ENCODE data around the gene TLR9. TPM values are rescaled to one million over a fixed set of nuclear protein-coding genes. Genes with fewer than 3 reads are reported as not detected.

TLR9 gene
- total RNA-seq, 1 donor from 2014 or later = not detected

DNA sequence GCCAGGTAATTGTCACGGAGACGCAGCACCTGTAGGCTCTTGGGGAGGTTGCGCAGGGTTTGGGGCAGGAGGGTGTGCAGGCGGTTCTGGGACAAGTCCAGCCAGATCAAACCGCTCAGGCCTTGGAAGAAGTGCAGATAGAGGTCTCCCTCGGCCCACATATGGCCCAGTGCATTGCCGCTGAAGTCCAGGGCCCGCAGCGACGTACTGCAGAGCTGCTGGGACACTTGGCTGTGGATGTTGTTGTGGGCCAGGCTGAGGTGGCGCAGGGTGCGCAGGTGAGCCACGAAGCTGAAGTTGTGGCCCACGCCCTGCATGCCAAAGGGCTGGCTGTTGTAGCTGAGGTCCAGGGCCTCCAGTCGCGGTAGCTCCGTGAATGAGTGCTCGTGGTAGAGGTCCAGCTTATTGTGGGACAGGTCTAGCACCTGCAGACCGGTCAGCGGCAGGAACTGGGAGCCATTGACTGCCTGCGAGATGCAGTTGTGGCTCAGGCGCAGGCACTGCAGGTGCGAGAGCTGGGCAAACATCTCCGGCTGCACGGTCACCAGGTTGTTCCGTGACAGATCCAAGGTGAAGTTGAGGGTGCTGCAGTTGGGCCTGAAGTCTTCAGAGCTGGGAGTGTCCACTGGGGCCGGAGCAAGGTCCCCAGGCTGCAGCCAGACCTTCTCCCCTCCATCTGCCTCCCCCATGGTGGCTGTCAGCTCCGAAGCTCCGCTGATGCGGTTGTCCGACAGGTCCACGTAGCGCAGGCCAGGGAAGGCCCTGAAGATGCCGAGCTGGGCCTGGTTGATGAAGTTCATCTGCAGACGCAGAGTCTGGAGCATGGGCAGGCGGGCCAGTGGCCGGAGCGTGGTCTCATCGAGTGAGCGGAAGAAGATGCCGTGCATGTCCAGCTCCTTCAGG is 2.9 kb downstream of the TLR9 start:
- Histone ChIP-seq H3K4me3 (ENCODE audit: low read depth, low read length) (no peak overlapping the region), H3K27me3 (ENCODE audit: control insufficient read depth, insufficient read depth, low read length) (no peaks in the 10 kb centered on the region), H3K36me3 (ENCODE audit: control insufficient read depth, insufficient read depth, low read length) (no peaks in the 10 kb centered on the region)
- DNase-seq (ENCODE audit: low read depth) = no peak
- TF ChIP-seq, protein P1, sequence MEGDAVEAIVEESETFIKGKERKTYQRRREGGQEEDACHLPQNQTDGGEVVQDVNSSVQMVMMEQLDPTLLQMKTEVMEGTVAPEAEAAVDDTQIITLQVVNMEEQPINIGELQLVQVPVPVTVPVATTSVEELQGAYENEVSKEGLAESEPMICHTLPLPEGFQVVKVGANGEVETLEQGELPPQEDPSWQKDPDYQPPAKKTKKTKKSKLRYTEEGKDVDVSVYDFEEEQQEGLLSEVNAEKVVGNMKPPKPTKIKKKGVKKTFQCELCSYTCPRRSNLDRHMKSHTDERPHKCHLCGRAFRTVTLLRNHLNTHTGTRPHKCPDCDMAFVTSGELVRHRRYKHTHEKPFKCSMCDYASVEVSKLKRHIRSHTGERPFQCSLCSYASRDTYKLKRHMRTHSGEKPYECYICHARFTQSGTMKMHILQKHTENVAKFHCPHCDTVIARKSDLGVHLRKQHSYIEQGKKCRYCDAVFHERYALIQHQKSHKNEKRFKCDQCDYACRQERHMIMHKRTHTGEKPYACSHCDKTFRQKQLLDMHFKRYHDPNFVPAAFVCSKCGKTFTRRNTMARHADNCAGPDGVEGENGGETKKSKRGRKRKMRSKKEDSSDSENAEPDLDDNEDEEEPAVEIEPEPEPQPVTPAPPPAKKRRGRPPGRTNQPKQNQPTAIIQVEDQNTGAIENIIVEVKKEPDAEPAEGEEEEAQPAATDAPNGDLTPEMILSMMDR (IDR thresholded peaks at IDR 0.05; ENCODE audit: insufficient read depth, low read length, severe bottlenecking) = no peak
- FAIRE-seq = no peak

DNA sequence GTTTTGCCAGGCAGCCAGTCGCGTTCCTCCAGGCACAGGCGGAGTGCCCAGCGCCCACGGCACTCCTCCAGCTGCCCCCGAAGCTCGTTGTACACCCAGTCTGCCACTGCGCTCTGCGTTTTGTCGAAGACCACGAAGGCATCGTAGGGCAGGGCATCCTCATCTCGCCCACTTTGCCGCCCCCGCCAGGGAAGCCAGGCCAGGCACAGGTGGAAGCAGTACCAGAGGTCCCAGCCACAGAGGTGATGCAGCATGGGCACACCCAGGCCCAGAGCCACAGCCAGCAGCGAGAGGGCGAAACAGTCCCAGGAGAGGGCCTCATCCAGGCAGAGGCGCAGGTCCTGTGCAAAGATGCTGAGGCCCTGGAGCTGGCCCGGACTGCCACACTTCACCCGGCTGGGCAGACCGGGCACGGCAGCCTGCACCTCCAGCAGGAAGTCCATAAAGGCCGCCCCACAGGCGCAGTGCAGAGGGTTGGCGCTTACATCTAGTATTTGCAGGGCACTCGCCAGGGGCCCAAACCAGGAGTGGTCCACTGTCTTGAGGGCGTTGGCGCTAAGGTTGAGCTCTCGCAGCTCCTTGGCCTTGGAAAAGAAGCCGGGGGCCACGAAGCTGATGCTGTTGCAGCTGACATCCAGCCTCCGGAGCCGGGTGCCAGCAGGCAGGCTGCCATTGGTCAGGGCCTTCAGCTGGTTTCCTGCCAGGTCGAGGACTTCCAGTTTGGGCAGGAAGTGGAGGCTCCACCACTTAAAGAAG is 3.7 kb downstream of the TLR9 start:
- Histone ChIP-seq H3K36me3 (ENCODE audit: control insufficient read depth, insufficient read depth, low read length) (no peaks in the 10 kb centered on the region), H3K27me3 (ENCODE audit: control insufficient read depth, insufficient read depth, low read length) (no peaks in the 10 kb centered on the region), H3K4me3 (ENCODE audit: low read depth, low read length) (no peak overlapping the region)
- TF ChIP-seq, protein P1 (IDR thresholded peaks at IDR 0.05; ENCODE audit: insufficient read depth, low read length, severe bottlenecking) = no peak
- FAIRE-seq (no peak), DNase-seq (ENCODE audit: low read depth) (no peak)

DNA sequence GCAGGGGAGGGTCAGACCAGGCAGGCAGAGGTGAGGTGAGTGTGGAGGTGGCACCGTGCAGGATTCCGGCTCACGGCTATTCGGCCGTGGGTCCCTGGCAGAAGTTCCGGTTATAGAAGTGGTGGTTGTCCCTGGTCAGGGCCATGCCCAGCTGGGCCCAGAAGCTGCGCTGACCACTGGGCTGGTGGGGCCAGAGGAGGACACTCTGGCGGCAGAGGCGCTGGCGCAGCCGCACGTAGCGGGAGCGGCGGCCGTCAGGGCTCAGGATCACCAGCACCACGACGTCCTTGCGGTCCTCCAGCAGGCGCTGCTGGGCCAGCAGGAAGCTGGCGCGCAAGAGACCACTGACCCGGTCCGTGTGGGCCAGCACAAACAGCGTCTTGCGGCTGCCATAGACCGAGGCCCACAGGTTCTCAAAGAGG is 4.3 kb downstream of the TLR9 start:
- Histone ChIP-seq H3K27me3 (ENCODE audit: control insufficient read depth, insufficient read depth, low read length) (no peaks in the 10 kb centered on the region), H3K36me3 (ENCODE audit: control insufficient read depth, insufficient read depth, low read length) (no peaks in the 10 kb centered on the region), H3K4me3 (ENCODE audit: low read depth, low read length) (no peak overlapping the region)
- no peak for FAIRE-seq
- DNase-seq (ENCODE audit: low read depth) = no peak
- TF ChIP-seq, protein P1 (IDR thresholded peaks at IDR 0.05; ENCODE audit: insufficient read depth, low read length, severe bottlenecking) = no peak

DNA sequence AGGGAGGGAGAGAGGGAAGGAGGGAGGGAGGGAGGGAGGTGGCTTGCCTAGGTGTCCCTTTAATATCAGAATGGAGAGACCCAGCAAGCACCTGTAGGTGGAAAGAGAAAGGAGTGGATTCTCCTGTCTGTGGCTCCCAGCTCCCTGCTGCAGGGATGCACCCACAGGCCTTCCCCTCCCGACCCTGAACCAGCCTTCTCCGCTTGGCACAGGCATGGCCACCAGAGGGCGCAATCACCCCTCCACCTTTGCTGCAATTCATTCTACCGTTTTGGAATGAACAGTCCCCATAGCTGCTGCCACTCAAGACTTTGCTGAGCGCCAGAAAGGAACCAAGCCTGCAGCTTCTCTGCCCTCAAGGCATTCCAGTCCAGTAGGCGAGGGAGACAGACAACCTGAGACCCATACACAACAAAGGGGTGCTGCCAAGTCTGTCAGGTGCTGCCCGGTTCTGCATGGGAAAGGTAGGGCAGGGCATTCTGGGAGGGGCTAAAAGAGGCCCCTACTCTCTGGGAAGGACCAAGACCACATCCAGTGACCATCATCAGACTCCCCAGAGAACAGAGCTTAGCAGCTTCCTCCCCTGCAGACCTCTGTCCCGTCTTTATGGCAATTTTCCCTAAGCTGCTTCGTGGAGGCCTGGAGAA is 4.9 kb downstream of the TLR9 start:
- FAIRE-seq = no peak
- no peaks in the 10 kb centered on the region for H3K36me3 ChIP-seq (ENCODE audit: control insufficient read depth, insufficient read depth, low read length)
- peak; percentile 50 for DNase-seq (ENCODE audit: low read depth)
- no peak overlapping the region for H3K4me3 ChIP-seq (ENCODE audit: low read depth, low read length)
- H3K27me3 ChIP-seq (ENCODE audit: control insufficient read depth, insufficient read depth, low read length) = no peaks in the 10 kb centered on the region
- TF ChIP-seq, protein P1 (IDR thresholded peaks at IDR 0.05; ENCODE audit: insufficient read depth, low read length, severe bottlenecking) = peak; percentile 99

DNA sequence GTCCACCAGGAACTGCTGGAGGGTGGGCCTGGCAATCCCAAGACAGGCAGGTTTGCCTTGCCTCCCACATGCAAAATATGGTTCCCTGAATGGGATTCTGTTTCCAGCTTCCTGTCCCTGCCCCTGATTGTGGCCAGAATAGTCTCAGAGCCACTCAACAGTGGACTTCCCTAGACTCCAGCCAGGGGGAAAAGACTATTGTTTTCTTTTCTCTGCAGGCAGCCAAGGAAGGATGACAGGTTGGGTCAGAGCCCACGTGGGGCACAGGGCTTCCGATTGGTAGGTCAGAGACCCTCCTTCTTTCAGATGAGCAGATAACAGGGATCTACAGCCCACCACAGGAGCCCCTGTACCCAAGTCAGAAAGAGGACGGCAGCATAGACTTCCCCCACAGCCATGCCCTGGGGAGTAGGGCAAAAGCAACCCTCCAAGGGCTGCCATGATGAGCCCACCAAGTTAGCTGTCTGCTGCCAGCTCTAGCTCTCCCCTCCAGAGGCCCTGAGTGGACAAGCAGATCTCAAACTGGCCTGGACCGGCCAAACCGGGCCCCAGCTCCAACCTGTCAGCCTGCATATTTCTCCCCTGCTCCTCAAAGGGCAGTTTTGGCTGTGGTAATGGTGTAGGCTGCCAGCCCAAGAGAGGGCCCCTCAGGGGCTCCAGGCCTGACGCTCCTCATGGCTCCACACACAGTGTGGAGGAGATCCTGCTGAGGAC is 6.4 kb downstream of the TLR9 start:
- TF ChIP-seq, protein P1 (IDR thresholded peaks at IDR 0.05; ENCODE audit: insufficient read depth, low read length, severe bottlenecking) = no peak
- H3K27me3 ChIP-seq (ENCODE audit: control insufficient read depth, insufficient read depth, low read length) = no peaks in the 10 kb centered on the region
- no peak for FAIRE-seq
- peaks cover 5% of the 10 kb centered on the region for H3K36me3 ChIP-seq (ENCODE audit: control insufficient read depth, insufficient read depth, low read length)
- no peak for DNase-seq (ENCODE audit: low read depth)
- H3K4me3 ChIP-seq (ENCODE audit: low read depth, low read length) = no peak overlapping the region

Data from bronchial epithelial cell (primary cell).